Gastroesophageal sphincter (tissue), 3 donors: Measurements from ENCODE around the gene SRP9.

ENCODE experiments used
- CTCF ChIP-seq, 4 experiments: fragments of 200-600 bp in 2 of 4; fragments of 450-650 bp in 2 of 4; sonication (generic) in 1 of 4; IDR thresholded peaks; one replicate each; pipeline ENCODE4 v1.5.1; 2017 to 2019; ENCODE audit warnings: antibody characterized with exemption in 4 of 4, mild to moderate bottlenecking in 2 of 4, moderate library complexity in 2 of 4
- EP300 ChIP-seq: sonication (generic); formaldehyde crosslinking; IDR thresholded peaks from one replicate; pipeline ENCODE4 v1.6.1; 2017; ENCODE audit warnings: antibody characterized with exemption, mild to moderate bottlenecking
- POLR2A ChIP-seq, 2 donors: fragments of 450-650 bp; IDR thresholded peaks; one replicate each; pipeline ENCODE4 v1.6.1; 2017; ENCODE audit warnings: antibody characterized with exemption in 2 of 2, mild to moderate bottlenecking in 2 of 2, moderate library complexity in 1 of 2

GRCh38 chr1:225750420-225750819 is 27.2 kb upstream of the SRP9 start:
- TF ChIP-seq POLR2A (IDR thresholded peaks at IDR 0.05) = no peak
- no peak for TF ChIP-seq CTCF (IDR thresholded peaks at IDR 0.05)
- no peak for TF ChIP-seq EP300
